ENCODE results near the gene AP1B1.
"Not testable (repeated sequence)": the region's sequence is repeated elsewhere in the genome, so short reads cannot be mapped to it uniquely, and the experiment has no call there.

AP1B1 gene

GRCh38 chr22:29351042-29351441 is 37.3 kb downstream of the AP1B1 start:
- no peak for DNase-seq (ENCODE audit: low read depth in 4 of 4, low spot score in 1 of 4)

DNA sequence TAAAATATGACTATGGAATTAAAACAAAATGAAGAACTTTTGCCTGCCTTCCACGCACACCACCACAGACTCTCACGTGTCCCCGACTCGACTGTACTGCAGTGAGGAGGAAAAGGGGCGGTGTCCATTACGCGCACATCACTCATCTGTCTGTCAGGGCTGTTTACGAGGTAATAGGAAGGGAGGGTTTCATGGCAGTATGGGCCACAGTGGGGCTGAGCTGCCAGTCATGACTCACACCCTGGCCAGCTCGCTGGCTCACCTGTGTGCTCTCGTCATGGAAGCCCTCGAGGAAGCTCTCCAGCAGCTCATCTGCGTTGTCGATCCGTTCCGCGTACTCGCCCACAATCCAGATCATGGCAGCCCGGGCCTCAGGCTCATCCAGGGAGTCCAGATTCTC is 39.4 kb downstream of the AP1B1 start:
- DNase-seq (ENCODE audit: low read depth in 4 of 4, low spot score in 1 of 4), result no peak

GRCh38 chr22:29348041-29348440 is 40.3 kb downstream of the AP1B1 start:
- DNase-seq (ENCODE audit: low read depth in 4 of 4, low spot score in 1 of 4), result no peak

- no peak for DNase-seq (ENCODE audit: low read depth in 4 of 4, low spot score in 1 of 4)
These were observed 41.7 kb downstream of the AP1B1 start for GRCh38 chr22:29346659-29347058.

DNA sequence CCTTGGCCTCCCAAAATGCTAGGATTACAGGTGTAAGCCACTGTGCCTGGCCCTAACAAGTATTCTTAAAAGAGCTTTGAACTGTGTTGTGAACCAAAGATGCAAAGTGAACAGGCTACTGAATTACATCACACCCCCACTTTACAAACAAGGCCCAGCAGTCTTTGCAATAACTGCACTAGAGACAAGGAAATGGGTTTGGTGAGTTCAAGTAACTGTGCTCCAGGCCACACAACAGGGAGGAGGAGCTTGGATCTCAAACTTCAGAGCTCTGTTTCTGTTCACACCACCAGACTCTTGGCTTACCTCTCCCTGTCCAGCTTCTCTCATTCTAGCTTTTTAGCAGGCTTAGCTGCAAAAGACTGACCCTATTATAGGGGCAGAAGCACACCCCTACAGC is 42.4 kb downstream of the AP1B1 start:
- DNase-seq (ENCODE audit: low read depth in 4 of 4, low spot score in 1 of 4), result no peak

GRCh38 chr22:29344889-29345288 is 43.5 kb downstream of the AP1B1 start:
- DNase-seq (ENCODE audit: low read depth in 4 of 4, low spot score in 1 of 4), result not testable (repeated sequence)

DNA sequence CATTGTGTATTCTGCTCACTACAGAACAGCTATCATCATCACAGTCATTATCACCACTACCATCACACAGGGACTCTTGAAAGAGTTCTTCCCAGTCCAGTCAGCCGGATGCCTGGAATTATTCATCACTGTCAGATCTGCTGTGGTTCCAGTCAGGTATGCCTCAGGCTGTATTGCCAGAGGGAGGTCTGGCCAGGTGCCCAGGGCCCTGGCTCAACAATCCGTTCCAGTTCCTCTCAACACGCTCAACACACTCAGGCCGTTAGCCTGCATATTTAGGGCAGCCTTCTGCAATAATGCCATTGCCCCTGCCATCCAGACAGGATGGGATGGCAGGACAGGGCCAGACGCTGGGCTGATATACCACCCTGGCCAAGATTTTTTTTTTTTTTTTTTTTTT is 44.2 kb downstream of the AP1B1 start:
- no peak for DNase-seq (ENCODE audit: low read depth in 4 of 4, low spot score in 1 of 4)

DNA sequence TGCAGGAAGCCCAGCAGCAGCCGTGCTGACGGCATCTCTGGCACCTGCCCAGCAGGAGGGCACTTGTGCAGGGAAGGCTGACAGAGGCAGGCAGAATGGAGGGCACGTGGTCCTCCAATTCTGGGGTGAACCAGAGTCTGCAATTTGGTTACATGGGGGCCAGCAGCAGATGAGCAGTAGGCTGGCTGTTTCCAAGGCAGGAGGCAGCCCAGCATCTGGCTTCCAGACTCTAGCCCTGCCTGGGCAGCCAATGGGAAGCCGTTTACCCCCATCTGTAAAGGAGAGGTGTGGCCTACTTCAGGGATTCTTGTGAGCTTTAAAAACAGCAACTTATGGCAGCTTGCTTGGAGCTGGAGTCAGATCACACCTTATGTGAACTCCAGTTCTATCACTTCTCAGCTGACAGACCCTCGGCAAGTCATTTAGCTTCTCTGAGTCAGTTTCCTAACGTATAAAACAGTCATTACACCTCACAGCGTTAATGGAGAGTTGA is 45.0 kb downstream of the AP1B1 start:
- DNase-seq (ENCODE audit: low read depth in 4 of 4, low spot score in 1 of 4), result no peak

DNA sequence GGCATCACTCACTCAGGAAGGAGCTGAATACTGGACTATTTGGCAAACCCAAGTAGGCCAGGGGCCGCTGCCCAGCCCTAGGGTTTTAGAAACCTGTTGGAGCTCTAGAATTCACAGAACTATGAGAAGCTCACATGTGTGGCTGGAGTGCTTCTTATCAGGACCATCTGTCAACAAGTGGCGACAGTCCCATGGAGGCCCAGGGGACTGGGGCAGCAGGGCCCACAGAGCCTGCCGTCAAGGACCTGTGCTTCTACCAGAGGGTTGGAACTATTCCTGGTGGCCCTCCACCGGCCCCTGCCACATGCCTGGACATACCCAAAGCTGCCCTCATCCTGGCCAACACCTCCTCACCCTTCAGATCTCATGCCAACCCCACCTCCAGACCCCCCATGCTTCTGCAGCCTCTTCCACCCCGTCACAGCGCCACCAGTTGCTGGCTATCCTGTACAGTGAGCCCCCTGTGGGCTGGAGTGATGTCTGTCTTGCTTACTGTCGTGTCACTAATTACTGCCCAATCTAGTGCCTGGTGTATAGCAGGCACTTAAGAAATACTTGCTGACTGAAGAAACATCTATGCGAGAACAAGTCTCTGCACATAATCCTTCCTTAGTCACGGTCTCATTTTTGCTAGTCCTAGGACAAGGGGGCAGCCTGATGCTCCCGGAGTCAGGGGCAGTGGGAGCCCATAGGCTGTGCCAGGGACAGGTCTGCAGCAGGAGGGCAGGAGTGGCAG is 45.6 kb downstream of the AP1B1 start:
- DNase-seq (ENCODE audit: low read depth in 4 of 4, low spot score in 1 of 4), result no peak

- no peak for DNase-seq (ENCODE audit: low read depth in 4 of 4, low spot score in 1 of 4)
These were observed 46.2 kb downstream of the AP1B1 start for GRCh38 chr22:29342177-29342576.

GRCh38 chr22:29341849-29342127 is 46.6 kb downstream of the AP1B1 start:
- DNase-seq (ENCODE audit: low read depth in 4 of 4, low spot score in 1 of 4), result no peak

DNA sequence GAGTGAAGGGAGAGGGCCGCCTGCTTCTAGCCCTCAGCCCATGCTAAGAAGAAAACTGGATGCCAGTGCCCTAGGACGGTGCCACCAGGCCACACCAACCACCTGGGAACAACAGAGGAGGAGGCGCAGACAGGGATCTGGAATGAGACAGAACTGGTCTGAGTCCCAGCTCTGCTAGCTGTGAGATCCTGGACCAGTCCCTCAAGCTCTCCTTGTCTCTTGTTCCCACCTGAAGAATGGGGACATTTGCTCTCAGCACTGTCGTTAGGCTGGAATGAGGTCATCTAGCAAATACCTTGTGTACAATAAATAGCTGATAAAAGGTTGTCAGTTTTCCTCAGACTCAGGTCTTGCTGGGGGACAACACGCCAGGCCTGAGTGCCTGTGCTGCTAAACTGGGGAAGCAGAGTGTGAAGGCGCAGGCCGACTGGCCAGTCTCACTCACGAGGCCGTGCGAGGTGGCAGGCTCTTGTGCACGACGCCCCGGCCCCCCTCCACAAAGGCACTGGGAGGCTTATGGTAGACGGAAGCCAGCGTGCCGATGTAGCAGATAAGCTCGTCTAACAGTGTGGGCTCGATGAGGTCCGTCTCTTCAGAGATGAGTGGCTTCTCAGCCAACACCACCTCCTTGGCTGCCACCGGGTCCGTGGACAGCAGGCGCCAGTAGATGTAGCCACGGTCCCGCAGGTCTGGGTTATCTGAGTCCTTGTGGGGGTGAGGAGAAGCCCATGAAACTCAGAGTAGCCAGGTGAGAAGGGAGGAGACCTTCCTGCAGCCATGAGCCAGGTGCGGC is 47.1 kb downstream of the AP1B1 start:
- DNase-seq (ENCODE audit: low read depth in 4 of 4, low spot score in 1 of 4), result no peak

DNA sequence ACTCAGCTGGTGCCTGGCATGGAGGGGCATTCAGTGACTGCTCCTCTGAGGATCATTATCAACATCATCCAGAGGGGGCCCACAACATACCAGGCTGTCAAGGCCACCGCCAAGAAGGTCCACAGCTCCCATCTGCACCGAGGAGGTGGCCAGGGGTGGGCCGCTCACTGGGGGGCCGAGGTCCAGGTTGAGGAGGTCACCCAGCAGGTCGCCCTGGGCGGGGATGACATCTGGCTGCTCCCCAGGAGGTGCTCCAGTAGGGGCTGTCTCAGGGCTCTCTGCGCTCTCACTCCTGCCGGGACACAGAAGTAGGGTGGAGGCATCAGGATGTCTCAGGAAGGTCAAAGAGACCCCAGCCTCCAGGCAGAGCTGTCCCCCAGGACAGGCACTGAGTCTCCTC is 47.8 kb downstream of the AP1B1 start:
- no peak for DNase-seq (ENCODE audit: low read depth in 4 of 4, low spot score in 1 of 4)

- no peak for DNase-seq (ENCODE audit: low read depth in 4 of 4, low spot score in 1 of 4)
These were observed 48.8 kb downstream of the AP1B1 start for GRCh38 chr22:29339381-29340235.

DNA sequence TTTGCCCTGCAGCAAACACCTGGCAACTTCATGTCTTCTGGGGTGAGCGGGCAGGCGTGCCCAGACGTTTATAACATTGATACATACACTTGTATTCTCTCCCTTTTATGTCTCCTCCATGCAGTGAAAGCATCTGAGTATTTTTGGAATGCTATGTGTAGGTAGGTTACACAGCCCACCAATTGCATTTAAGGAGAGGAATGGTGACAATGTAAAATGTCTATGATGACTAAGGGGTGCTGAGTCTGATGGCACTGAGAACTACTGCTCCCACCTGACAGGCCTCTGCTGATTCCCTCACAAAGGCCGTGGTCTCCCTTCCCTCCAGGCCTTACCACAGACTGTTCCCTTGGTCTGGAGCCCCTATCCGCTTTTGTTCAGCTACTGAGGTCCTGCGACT is 50.0 kb downstream of the AP1B1 start:
- DNase-seq (ENCODE audit: low read depth in 4 of 4, low spot score in 1 of 4), result no peak

DNA sequence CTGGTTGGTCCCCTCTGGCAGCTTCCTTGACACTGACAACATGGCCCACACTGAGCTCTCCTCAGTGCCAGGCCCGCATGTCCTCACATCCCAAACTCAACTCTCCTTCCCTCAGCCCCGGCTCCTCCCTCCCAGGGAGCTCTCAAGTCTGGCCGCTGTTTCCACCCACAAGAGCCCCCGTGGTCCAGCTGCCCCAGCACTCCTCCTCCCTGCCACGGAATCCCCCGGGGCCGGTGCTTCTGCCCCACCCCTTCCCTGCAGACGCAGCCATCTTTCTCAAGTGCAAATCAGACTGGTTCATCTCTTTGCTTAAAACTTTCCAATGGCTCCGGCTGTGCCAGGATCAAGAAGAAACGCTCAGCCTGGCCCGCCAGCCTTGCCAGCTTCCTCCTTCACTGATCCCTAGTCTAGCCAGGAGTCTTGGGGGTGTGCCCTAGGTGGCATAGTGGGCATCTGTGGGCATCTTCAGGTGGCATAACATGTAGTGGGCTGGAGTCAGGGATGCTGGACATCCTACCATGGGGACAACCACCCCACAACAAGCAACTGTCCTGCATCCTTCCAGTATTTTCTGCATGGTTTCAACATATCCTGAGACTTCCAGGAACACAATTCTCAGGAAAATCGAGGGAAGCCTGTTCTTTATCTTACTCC is 50.6 kb downstream of the AP1B1 start:
- no peak for DNase-seq (ENCODE audit: low read depth in 4 of 4, low spot score in 1 of 4)

DNA sequence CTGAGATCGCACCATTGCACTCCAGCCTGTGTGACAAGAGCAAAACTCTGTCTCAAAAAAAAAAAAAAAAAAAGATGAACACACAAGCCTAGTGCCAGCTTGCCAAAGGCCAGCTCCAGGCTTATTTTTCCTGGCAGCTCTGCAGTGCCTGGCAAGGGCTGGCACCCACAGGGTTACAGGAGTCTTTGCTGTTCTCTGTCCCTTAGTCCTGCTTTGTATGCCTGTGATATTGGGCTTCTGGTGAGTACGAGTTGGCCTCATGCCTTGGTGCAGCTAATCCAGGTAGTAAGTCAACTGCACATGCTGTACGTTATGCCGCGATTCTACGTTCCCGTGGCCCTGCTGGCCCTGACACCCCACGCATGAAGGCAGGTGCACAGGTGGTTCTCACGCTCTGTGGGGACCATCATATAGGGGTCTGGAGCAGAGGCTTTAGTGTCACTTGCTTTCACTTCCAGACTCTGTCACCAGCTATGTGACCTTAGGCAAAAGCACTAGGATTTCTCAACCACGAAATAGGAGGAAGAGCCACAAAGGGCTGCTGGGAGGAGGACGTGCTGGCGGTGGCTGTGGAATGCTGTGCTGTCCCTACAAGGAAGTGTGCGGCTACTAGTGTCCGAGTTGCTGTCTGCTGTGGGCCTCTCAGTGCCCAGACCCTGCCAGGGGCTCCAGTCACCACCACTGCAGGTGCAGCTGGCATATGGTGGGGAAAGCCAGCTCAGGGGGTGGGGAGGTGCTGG is 51.4 kb downstream of the AP1B1 start:
- DNase-seq (ENCODE audit: low read depth in 4 of 4, low spot score in 1 of 4), result no peak

GRCh38 chr22:29335656-29336055 is 52.7 kb downstream of the AP1B1 start:
- no peak for DNase-seq (ENCODE audit: low read depth in 4 of 4, low spot score in 1 of 4)

DNA sequence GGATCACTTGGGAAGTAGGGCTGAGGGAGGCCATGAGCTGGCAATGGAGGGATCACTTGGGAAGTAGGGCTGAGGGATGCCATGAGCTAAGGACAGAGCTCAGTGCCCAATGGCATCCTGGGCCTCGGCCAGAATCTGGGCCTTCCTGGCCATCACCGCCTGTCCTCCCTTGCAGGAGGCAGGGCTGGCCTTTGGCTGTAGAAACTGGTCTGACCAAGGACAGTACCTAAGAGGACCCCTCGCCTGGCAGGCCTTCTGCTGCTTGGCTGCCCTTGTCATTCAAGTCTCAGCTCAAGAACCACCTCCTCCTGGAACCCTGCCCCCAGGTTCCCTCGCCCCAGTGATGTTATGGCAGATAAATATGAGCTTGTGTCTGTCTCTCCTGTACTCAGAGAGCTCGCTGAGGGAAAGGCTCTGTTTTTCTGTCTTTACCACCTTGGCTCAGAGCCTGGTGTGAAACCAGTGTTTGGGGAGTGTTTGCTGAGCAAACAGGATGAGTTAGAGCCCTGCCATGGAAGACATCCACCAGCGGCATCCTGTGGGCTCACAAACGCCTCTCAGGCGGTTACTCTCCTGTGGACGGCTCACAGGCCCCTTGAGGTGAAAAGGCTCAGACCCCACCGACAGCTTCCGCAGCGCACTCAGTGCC is 53.5 kb downstream of the AP1B1 start:
- DNase-seq (ENCODE audit: low read depth in 4 of 4, low spot score in 1 of 4), result no peak

- no peak for DNase-seq (ENCODE audit: low read depth in 4 of 4, low spot score in 1 of 4)
These were observed 54.2 kb downstream of the AP1B1 start for GRCh38 chr22:29334148-29334547.
